NT2/D1 (cell line): ENCODE measurements around the gene GREB1.

Experiments used
- SUZ12 ChIP-seq: IDR thresholded peaks from 2 replicates; pipeline ENCODE4 v1.6.1; 2011; ENCODE audit not compliant: insufficient read length, insufficient read depth; ENCODE audit errors: extremely low read depth
- YY1 ChIP-seq: IDR thresholded peaks from 2 replicates; pipeline ENCODE4 v1.6.1; 2011; ENCODE audit not compliant: insufficient read length, insufficient read depth

GRCh38 chr2:11539317-11540147, 5.7 kb downstream of the GREB1 start:
- TF ChIP-seq YY1 (no peak), SUZ12 (no peak)
